Gastroesophageal sphincter (tissue), 4 donors: ENCODE data around the gene INKA2. TPM values are rescaled to one million over a fixed set of nuclear protein-coding genes. Genes with fewer than 3 reads are reported as not detected.

Experiments
- ATAC-seq: fragments of 150-250 bp; one replicate; pipeline ENCODE4 v1.9.1; 2016; ENCODE audit warnings: mild to moderate bottlenecking, moderate library complexity
- H3K27ac ChIP-seq, 4 donors: fragments of 200-600 bp; sonication (generic) in 3 of 4; 1 replicate in 3 of 4; 2 replicates in 1 of 4; pipeline ENCODE4 v1.5.1; 2016 to 2019
- H3K27me3 ChIP-seq: fragments of 200-600 bp; sonication (generic); one replicate; pipeline ENCODE4 v1.5.1; 2019
- H3K36me3 ChIP-seq, 2 donors: fragments of 200-600 bp; sonication (generic); one replicate each; pipeline ENCODE4 v1.5.1; 2019; ENCODE audit warnings: control low read depth in 1 of 2
- H3K4me1 ChIP-seq, 3 donors: fragments of 200-600 bp; sonication (generic); 1 replicate in 2 of 3; 2 replicates in 1 of 3; pipeline ENCODE4 v1.5.1; 2016 to 2019; ENCODE audit warnings: control low read depth in 2 of 3
- H3K4me3 ChIP-seq, 2 donors: fragments of 200-600 bp; sonication (generic); one replicate each; pipeline ENCODE4 v1.5.1; 2019; ENCODE audit warnings: mild to moderate bottlenecking in 1 of 2, moderate library complexity in 1 of 2
- H3K9me3 ChIP-seq, 3 donors: fragments of 200-600 bp; sonication (generic); one replicate each; pipeline ENCODE4 v1.5.1; 2017 to 2019; ENCODE audit warnings: control low read depth in 2 of 3
- EP300 ChIP-seq: sonication (generic); formaldehyde crosslinking; IDR thresholded peaks from one replicate; pipeline ENCODE4 v1.6.1; 2017; ENCODE audit warnings: antibody characterized with exemption, mild to moderate bottlenecking
- POLR2A ChIP-seq, 2 donors: fragments of 450-650 bp; IDR thresholded peaks; one replicate each; pipeline ENCODE4 v1.6.1; 2017; ENCODE audit warnings: antibody characterized with exemption in 2 of 2, mild to moderate bottlenecking in 2 of 2, moderate library complexity in 1 of 2
- POLR2AphosphoS5 ChIP-seq: sonication (generic); formaldehyde crosslinking; IDR thresholded peaks from one replicate; pipeline ENCODE4 v1.6.1; 2017; ENCODE audit warnings: antibody characterized with exemption
- WGBS, 2 donors: methylation state at CpG; one replicate each; pipeline ENCODE4 v1.1.5; 2018; ENCODE audit warnings: low coverage in 1 of 2; 5-methylcytosine and 5-hydroxymethylcytosine counted together
- total RNA-seq, 4 donors: library from RNA; depleted of rRNA; stranded (reverse); fragments of >200 nt; gene quantifications; one replicate each; pipeline ENCODE4 v1.1.0, GENCODE V29; 2016
- TF ChIP-seq, protein P1 (sequence below), 4 experiments: fragments of 200-600 bp in 2 of 4; fragments of 450-650 bp in 2 of 4; sonication (generic) in 1 of 4; IDR thresholded peaks; one replicate each; pipeline ENCODE4 v1.5.1; 2017 to 2019; ENCODE audit warnings: antibody characterized with exemption in 4 of 4, mild to moderate bottlenecking in 2 of 4, moderate library complexity in 2 of 4

The INKA2 gene
- total RNA-seq, 4 donors from 2014 or later = 7.2 to 12.8 (median 8.8) TPM

DNA sequence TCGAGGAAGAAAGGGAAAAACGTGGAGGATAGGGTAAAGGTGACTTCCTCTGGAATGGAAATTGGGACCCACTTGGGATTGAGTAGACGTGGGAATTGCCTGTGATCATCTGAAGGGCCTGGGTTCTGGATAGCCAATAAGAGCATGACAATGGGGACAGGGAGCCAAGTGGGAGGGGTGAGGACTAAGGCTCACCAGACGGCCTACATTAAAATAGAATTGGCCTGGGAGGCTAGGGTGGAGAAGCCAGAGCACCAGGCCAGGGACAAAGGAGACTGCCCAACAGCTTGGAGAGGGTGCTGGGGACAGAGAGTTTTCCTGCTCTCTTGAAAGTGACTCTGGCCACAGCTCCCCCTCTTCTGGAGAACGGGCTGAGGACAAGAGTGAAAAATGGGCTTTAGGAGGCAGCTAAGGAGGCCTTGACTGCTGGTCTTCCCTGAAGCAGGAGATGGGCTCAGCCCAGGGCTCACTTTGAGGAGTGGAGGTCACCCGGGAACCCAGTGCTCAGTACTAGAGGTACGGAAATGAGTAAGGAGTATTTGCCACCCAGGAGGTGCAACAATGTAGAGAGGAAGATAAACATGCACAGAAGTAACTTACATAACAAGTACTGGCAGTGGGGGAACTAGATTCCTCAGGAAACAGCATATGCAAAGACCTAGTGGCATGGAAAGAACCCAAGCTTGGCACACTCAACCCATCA, 18.8 kb downstream of the INKA2 start:
- TF ChIP-seq, protein P1, sequence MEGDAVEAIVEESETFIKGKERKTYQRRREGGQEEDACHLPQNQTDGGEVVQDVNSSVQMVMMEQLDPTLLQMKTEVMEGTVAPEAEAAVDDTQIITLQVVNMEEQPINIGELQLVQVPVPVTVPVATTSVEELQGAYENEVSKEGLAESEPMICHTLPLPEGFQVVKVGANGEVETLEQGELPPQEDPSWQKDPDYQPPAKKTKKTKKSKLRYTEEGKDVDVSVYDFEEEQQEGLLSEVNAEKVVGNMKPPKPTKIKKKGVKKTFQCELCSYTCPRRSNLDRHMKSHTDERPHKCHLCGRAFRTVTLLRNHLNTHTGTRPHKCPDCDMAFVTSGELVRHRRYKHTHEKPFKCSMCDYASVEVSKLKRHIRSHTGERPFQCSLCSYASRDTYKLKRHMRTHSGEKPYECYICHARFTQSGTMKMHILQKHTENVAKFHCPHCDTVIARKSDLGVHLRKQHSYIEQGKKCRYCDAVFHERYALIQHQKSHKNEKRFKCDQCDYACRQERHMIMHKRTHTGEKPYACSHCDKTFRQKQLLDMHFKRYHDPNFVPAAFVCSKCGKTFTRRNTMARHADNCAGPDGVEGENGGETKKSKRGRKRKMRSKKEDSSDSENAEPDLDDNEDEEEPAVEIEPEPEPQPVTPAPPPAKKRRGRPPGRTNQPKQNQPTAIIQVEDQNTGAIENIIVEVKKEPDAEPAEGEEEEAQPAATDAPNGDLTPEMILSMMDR (IDR thresholded peaks at IDR 0.05) = no peak
- TF ChIP-seq EP300 (no peak), POLR2A (IDR thresholded peaks at IDR 0.05) (no peak), POLR2AphosphoS5 (no peak)
- Histone ChIP-seq H3K27me3 (no peaks in the 10 kb centered on the region), H3K4me1 (peaks cover 6 to 47% (median 20%) of the 10 kb centered on the region in 3 donors), H3K4me3 (no peak overlapping the region), H3K36me3 (no peaks in the 10 kb centered on the region), H3K27ac (peak overlapping the region in 3 of 4 donors; percentile 13 to 66 (median 56)), H3K9me3 (no peaks in the 10 kb centered on the region)
- ATAC-seq = peak; percentile 17
- WGBS, 2 donors = 30 to 52% methylated on average over 5 to 6 of the region's 7 CpGs

DNA sequence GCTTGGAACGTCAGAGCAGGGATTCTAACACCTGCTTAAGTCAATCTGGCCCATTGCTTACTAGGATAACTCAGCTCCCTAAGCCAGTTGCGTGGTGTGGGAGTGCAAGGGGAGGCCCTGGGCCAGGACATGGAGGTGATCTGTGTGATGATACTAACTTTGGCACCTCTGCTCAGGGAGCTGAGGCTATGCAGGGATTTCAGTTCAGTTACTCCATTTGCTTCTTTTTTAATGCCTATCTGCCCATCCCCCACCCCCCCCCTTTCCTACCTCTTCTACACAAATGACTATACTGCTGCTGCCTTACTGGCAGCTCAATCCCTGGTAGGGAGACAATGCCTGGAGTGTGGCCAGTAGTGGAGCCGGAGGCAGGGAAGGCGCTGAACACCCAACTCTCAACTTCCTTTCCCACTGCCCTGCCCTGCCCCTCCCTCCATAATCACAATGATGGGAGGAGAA, 19.5 kb downstream of the INKA2 start:
- Histone ChIP-seq H3K27me3 (no peaks in the 10 kb centered on the region), H3K36me3 (no peaks in the 10 kb centered on the region), H3K27ac (peak overlapping the region in 3 of 4 donors; percentile 13 to 66 (median 56)), H3K4me1 (peaks cover 6 to 44% (median 15%) of the 10 kb centered on the region in 3 donors), H3K4me3 (no peak overlapping the region), H3K9me3 (no peaks in the 10 kb centered on the region)
- TF ChIP-seq POLR2AphosphoS5 (no peak), POLR2A (IDR thresholded peaks at IDR 0.05) (no peak), EP300 (no peak)
- TF ChIP-seq, protein P1 (IDR thresholded peaks at IDR 0.05) = no peak
- ATAC-seq = peak; percentile 54
- WGBS, 2 donors = 0 to 37% methylated on average over 1 to 2 of the region's 4 CpGs

DNA sequence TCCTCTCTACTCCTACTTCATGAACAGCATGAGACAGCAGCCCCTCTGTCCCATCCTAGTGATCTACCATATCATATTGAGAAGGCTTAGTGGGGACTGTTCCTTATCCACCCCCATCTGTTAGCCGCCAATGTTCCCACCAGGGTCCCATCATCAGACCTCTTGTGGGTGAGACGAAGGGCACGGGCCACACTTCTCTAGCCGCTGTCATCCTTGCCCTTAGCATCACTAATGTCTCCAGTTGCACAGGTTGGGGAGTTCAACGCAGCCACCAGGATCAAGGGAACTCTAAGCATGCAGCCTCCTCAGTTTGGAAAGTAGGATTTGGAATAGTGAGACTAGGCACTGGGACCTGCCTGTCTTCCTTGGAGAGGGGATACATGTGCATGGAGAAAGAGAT, 20.1 kb downstream of the INKA2 start:
- Histone ChIP-seq H3K36me3 (no peaks in the 10 kb centered on the region), H3K4me1 (peaks cover 6 to 40% (median 15%) of the 10 kb centered on the region in 3 donors), H3K9me3 (no peaks in the 10 kb centered on the region), H3K4me3 (no peak overlapping the region), H3K27ac (peak overlapping the region in 3 of 4 donors; percentile 13 to 56 (median 36)), H3K27me3 (no peaks in the 10 kb centered on the region)
- ATAC-seq = no peak
- WGBS, 2 donors = 80 to 100% methylated on average over 1 of the region's 5 CpGs
- TF ChIP-seq, protein P1 (IDR thresholded peaks at IDR 0.05) = no peak
- TF ChIP-seq EP300 (no peak), POLR2AphosphoS5 (no peak), POLR2A (IDR thresholded peaks at IDR 0.05) (no peak)

DNA sequence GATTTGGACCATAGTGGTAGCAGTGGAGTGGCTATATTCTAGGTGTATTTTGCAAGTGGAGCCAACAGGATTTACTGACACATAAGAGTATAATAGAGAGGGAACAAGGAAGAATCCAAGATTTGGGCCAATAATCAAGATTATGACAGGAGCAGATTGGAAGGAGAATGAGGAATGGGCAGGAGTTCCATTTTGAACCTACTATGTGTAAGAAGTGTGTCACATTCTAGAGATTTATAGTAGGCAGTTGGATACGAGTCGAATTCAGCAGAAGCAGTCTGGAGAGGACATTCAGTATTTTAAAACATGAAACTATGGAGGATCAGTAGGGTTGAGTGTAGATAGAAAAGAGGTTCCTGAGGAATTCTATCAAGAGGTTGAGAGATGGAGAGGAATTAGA, 21.7 kb downstream of the INKA2 start:
- H3K9me3 ChIP-seq = no peaks in the 10 kb centered on the region
- TF ChIP-seq POLR2A (IDR thresholded peaks at IDR 0.05) = no peak
- TF ChIP-seq, protein P1 (IDR thresholded peaks at IDR 0.05) = no peak
- TF ChIP-seq EP300 = no peak
- TF ChIP-seq POLR2AphosphoS5 = no peak
- no peak overlapping the region for H3K27ac ChIP-seq
- H3K27me3 ChIP-seq = no peaks in the 10 kb centered on the region
- H3K4me1 ChIP-seq = peaks cover 6 to 38% (median 15%) of the 10 kb centered on the region in 3 donors
- WGBS, 2 donors = 92 to 100% methylated on average over 2 of the region's 2 CpGs
- H3K36me3 ChIP-seq = peaks cover 0 to 7% of the 10 kb centered on the region in 2 donors
- no peak overlapping the region for H3K4me3 ChIP-seq
- ATAC-seq = no peak

DNA sequence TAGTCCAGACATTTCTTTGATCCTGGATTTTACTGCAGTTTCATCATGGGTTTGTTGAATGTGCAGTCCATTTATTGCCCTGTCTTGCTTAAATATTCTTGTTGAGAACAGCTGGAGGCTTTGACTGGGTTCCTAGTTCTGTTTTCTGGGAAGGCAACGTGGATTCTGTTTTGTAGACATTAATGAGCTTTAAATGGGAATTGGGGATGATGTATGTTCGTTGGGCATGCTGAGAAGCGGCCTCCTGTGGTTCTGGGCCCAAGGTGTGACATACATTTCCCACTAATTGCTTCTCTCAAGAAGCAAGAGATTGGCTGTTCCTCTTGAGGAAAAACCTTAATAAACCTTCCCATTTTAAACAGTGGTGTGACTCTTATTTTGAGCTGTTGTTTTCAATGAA, 22.9 kb downstream of the INKA2 start:
- ATAC-seq = no peak
- WGBS, 2 donors = 37 to 54% methylated on average over 3 of the region's 3 CpGs
- Histone ChIP-seq H3K27ac (no peak overlapping the region), H3K4me3 (no peak overlapping the region), H3K4me1 (peaks cover 6 to 27% (median 15%) of the 10 kb centered on the region in 3 donors), H3K36me3 (peaks cover 0 to 16% of the 10 kb centered on the region in 2 donors), H3K27me3 (no peaks in the 10 kb centered on the region), H3K9me3 (no peaks in the 10 kb centered on the region)
- TF ChIP-seq EP300 (no peak), POLR2AphosphoS5 (no peak), POLR2A (IDR thresholded peaks at IDR 0.05) (no peak)
- TF ChIP-seq, protein P1 (IDR thresholded peaks at IDR 0.05) = no peak
